H1 (cell line): ENCODE data around the gene NHSL2. TPM values are rescaled to one million over a fixed set of nuclear protein-coding genes. Genes with fewer than 3 reads are reported as not detected.

ENCODE experiments used
- polyA plus RNA-seq, 7 experiments: library from polyadenylated mRNA; depleted of rRNA in 3 of 7; stranded (reverse) in 5 of 7; unstranded in 2 of 7; fragments of >200 nt in 5 of 7; fragments of 200-250 nt in 2 of 7; gene quantifications; 1 replicate in 5 of 7; 2 replicates in 1 of 7; 4 replicates in 1 of 7; pipeline versions ENCODE4 v1.2.1 to v1.2.3, GENCODE V29; 2011 to 2013; ENCODE audit warnings: missing spikeins in 2 of 7, mixed read lengths in 2 of 7
- total RNA-seq: library from RNA; stranded (reverse); fragmentation: NEBNext Ultra II Directional; extraction: Animal tissue kit (Norgen Biotek cat#: 25700); gene quantifications from 2 replicates; pipeline ENCODE4 v1.2.1, GENCODE V29; 2021
- TF ChIP-seq, protein P1 (sequence below): IDR thresholded peaks from 2 replicates; pipeline ENCODE4 v1.6.1; 2012; ENCODE audit warnings: low read length, inconsistent platforms

The NHSL2 gene
- total and polyA plus RNA-seq, 2 of the 8 experiments (the other 6 are each of a cell fraction or from before 2014, with no cell fraction given), result 3.7 to 7.2 TPM

- TF ChIP-seq, protein P1, sequence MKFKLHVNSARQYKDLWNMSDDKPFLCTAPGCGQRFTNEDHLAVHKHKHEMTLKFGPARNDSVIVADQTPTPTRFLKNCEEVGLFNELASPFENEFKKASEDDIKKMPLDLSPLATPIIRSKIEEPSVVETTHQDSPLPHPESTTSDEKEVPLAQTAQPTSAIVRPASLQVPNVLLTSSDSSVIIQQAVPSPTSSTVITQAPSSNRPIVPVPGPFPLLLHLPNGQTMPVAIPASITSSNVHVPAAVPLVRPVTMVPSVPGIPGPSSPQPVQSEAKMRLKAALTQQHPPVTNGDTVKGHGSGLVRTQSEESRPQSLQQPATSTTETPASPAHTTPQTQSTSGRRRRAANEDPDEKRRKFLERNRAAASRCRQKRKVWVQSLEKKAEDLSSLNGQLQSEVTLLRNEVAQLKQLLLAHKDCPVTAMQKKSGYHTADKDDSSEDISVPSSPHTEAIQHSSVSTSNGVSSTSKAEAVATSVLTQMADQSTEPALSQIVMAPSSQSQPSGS, result no peak
- TF ChIP-seq, all 59 proteins: peak for 0
Measured at GRCh38 chrX:72027914-72028307, 117.3 kb downstream of the NHSL2 start (continued).
